SKM-1 (cell line): ENCODE data around the gene U2SURP.

Experiments used
- DNase-seq: peaks from one replicate; lab custom pipeline; 2025; ENCODE audit not compliant: unreplicated experiment; lab: John Stamatoyannopoulos, UW

Gene U2SURP

DNA sequence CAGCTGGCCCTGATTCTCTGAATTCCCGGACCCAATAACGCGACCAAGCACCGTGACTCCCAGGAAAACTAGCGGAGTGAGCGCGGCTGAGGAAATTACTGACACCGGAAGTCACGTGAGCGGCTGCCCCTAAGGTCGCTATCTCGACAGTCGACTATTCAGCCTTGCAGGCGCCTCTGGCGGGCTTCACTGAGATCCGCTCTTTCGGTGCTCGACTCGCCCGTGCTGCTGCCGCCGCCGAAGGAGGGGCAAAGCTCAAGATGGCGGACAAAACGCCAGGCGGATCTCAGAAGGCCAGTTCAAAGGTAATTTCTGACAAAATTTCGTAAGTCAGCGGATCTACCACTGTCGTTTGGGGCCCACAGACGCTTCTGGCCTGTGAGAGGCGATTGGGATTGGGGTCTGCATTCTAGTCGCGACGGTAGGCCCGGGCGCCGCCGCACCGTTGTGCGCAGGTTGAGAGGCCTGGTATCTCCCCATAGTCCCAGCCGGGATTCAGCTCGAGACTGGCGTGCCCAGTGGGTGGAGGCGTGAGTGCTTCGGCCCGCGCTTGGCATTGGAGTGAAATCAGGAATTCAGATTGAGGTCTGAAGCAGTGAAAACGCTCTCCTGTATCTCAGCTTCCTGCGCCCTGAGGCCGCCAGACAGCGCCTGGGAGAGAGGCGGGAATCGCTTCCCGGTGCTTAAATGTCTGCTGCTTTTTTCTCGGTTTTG, at the start of gene U2SURP:
Gene U2SURP, plus strand, starts transcription at position 202 of the 714 bp plus-strand sequence. Its CDS starts 59 bp downstream, at position 261.
- DNase-seq = peak; percentile 92

DNA sequence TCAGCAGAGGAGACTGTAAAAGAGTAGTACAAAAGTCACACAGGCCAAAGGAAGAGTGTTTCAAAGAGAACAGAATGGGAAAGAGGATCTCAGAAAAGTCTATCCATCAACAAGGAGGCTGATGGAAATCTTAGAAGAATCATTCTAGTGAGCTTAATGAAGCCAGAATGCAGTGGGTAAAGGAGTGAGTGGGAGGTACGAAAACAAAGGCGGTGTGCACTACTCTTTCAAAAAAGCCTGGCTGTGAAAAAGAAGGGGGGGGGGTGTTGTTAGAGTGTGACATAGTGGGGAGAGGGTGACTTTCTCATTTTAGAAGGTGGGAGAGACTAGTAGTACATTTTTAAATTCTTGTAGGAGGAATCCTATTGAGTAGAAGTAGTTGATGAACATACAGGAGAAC, 49.6 kb upstream of the U2SURP start:
- DNase-seq = no peak

GRCh38 chr3:142952272-142953193, 48.8 kb upstream of the U2SURP start:
- DNase-seq = no peak

DNA sequence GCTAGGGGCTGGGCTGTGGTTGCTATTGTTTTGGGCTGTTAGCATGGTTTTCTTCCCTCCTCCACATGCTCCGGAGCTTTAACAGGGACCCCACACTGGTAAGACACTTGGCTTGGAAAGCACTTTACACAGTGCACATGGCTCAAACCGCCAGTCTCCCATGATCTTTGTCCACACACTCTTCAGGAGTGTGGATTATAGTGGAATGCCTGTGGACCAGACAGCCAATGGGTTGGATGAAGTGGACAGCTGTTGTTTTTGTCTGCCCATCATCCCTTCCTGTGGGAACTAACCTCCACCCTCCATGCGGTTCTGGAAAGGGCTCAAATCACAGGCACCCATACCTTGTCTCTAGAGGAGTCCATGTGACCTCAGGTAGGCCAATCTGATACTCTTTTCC, 47.9 kb upstream of the U2SURP start:
- no peak for DNase-seq

- DNase-seq = no peak
Observed at GRCh38 chr3:142958707-142959106, 42.7 kb upstream of the U2SURP start.

GRCh38 chr3:142960322-142960850, 41.0 kb upstream of the U2SURP start:
- DNase-seq = no peak

DNA sequence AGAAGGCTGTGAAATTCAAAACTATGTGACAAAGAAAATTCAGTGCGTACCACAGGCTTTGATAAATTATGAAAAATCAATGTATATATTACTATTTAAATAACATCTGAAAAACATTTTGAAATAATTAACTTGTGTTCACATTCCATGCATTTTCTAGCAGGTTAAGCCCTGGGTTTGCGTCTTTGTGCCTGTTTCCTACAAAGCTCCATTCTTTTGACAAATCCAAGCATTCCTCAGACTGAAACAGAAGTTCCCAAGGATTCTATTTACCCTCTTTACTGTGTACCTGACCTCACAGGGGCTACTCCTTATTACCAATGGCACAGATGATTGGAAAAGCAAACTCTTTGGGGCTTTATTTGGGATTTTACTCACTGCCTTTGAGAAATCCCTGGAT, 39.8 kb upstream of the U2SURP start:
- no peak for DNase-seq

GRCh38 chr3:142962175-142962519, 39.2 kb upstream of the U2SURP start:
- no peak for DNase-seq

DNA sequence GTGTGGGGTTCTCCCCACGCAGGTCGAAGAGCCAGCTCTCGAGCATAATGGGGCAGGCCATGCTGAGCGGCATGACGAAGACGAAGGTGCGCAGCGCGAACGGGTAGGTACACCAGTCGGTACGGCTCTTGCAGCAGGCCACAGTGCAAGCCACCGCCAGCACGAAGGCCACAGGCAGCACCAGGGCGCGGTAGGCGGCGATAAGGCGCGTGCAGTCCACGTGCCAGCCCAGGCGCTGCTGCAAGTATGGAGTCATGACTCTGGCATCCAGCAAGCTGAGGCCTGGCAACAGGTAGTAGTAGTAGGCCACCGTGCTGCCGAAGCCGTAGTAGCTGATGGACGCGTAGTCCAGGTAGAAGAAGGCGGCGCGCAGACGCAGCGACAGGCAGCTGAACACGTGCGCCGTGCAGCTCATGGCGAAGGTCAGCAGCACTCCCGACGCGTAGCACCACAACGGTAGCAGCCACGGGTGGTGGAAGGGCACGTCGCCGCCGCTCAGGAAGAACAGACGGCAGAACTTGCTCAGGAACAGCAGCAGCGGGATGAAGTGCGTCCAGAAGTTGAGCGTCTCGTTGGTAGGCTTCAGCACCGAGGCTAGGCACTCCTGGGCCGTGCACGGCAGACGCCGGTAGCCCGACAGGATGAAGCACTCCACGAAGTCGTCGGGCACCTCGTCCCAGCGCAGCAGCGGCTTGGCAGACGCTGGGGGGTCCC, 38.7 kb upstream of the U2SURP start:
- DNase-seq = no peak

- no peak for DNase-seq
Observed at GRCh38 chr3:142963234-142963515, 38.2 kb upstream of the U2SURP start.

DNA sequence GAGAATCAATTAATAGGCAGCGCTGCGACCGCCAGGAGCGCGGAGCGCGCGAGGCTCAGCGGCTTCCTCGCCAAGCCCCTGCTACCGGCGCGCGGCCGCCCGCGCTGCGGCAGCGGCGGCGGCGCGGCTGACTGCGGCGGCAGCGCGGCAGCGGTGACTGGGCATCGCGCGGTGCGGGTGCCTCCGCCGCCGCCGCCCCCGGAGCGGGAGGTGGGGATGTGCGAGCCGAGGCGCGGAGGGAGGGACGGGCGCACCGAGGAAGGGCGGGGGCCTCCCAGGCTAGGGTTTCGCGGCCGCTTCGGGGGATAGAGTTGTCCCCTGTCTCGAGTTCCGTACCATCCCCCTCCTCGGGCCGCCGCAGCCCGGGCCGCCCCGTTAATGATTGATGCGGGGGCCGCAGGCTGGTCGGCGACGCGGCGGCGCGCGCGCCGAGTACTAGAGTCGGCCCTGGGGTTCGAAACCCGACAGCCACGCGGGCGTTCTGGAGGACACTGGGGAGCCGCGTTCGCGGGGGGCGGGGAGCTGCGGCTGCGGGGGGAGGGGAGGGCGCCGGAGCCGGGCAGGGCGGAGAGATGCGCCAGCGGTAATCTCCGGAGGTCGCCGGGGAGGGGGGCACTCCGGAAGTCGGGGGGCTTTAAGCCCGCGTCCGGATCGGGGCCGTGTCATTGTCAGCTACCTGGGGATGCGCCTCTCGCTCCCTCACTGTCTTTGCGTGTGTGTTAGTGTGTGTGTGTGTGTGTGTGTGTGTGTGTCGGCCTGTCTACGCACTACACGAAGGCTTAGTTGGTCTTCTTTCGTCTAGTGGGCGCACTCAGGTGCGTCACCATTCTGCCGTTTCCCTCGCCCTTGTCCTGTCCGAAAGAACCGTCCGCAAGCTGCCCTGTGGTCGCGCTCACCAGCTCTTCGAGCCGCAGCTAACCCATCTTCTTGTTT, 37.6 kb upstream of the U2SURP start, which contains the start of gene PAQR9:
Gene PAQR9, minus strand, starts transcription at position 159 of the 933 bp plus-strand sequence. CDS start 338 bp downstream, outside the sequence.
- no peak for DNase-seq

DNA sequence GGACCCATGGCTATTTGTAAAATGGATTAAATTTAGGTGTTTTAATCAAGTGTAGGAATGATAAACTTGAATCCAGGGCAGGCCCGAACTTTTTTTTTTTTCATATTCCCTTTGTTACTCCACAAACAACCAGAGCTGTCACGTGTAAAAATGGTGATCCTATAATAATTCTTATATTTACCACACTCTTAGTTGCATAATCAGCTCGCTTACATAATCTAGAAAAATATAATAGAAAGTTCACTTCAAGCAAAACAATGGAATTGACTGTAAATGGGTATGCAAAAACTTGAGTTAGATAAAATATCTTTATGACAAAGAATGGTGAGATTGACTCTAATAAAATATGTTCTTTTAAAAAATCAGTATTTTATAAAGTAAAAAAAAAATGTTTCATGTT, 35.8 kb upstream of the U2SURP start:
- no peak for DNase-seq

DNA sequence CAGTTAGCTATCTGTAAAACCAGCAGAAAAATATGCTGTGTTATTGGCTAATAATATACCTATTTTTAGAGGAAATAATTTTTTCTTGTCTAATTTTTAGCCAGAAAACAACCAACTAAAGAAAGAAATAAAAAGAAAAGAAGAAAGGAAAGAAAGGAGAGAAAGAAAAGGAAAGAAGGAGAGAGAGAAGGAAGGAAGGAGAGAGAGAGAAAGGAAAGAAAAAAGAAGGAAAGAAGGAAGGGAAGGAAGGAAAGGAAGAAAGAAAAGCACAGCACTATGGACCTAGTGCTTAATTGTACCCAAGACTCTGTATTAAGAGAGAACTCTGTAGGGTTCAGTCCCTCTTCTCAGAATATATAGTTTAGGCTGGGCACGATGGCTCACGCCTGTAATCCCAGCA, 34.6 kb upstream of the U2SURP start:
- DNase-seq = no peak

DNA sequence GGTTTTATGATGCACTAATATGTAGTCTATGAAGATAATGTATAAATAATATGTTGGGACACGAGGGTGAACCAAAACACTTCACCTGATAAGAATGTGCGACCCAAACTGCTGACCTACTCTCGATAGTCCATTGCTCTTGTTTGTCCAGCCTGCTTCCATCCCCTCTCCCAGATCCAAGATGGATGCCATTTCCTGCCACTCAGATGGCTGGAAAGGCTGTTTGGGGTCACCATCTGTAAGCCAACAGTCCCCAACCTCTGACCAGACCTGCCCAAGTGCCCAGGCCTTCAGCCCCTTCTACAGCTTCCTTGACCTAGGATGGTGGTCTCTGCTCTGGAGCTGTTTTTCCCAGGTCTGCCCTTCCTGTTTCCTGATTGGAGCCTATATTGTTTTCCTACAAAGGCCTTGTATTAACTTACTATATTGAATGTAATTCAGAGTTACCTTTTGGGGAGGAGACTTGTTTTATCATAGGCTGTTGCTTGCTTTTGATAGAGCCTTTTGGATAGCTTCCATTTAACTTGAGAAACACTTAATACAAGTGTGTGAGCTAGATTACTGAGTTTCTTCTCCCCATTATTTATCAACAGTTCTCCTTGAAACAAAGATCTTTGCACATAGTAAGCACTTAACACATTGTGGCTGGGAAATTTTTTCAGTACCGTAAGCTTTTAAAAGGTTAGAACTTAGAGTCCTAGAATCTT, 32.9 kb upstream of the U2SURP start:
- no peak for DNase-seq

GRCh38 chr3:142971431-142971830, 29.9 kb upstream of the U2SURP start:
- no peak for DNase-seq

- no peak for DNase-seq
Observed at GRCh38 chr3:142972092-142972753, 29.1 kb upstream of the U2SURP start.

DNA sequence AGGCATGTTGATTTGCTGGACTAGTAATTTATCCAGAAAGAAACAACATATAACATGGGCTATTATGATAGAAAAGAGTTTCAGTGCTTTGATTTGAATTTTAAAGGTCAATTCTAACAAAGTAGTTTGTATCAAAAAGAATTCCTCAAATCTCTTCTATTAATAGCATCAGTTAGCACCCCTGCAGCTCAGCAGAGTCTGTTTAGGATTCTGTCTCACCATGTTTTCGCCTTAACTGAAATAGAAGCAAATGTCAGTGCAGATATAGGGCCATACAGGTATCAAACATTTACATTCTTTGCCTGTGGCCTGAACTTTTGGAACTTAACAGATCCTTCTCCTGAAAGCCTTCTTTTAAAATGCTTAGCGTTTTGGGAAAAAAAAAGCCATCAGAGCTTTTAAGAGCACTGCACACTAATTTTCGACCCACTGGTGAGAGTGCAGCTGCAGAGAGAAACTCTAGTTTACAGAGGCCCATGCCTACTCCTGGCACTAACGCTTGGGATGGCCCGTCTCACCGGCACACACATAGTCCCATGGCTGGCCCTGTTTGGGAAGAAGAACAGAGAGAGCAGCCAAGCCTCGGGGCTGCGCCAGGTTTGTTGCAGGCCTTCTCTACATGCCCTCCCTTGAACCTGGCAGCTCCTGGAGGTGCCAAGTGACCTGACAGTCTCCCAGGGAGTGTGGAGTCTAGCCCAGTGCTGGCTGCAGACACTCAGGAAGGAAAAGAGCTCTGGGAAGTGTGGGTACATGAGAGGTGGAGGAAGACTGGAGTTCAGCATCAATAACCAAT, 28.0 kb upstream of the U2SURP start:
- DNase-seq = no peak

- no peak for DNase-seq
Observed at GRCh38 chr3:142975316-142975995, 25.9 kb upstream of the U2SURP start.
